Vagina (tissue), 2 donors: Measurements from ENCODE around the gene NUTM1. TPM values are rescaled to one million over a fixed set of nuclear protein-coding genes. Genes with fewer than 3 reads are reported as not detected.

Experiments used
- DNase-seq, 2 donors: peaks; one replicate each; pipeline ENCODE4 v3.0.0-alpha.2; 2017; ENCODE audit errors: extremely low spot score in 2 of 2
- H3K27ac ChIP-seq: fragments of 200-600 bp; sonication (generic); one replicate; pipeline ENCODE4 v1.5.1; 2019
- H3K27me3 ChIP-seq: fragments of 200-600 bp; sonication (generic); one replicate; pipeline ENCODE4 v1.5.1; 2019
- H3K36me3 ChIP-seq, 2 donors: fragments of 200-600 bp; sonication (generic); one replicate each; pipeline ENCODE4 v1.5.1; 2017 to 2019
- H3K4me1 ChIP-seq: fragments of 200-600 bp; sonication (generic); one replicate; pipeline ENCODE4 v1.5.1; 2019
- H3K4me3 ChIP-seq, 2 donors: fragments of 200-600 bp; sonication (generic); 1 replicate in 1 of 2; 2 replicates in 1 of 2; pipeline ENCODE4 v1.5.1; 2016 to 2019
- H3K9me3 ChIP-seq: fragments of 200-600 bp; sonication (generic); one replicate; pipeline ENCODE4 v1.5.1; 2019
- CTCF ChIP-seq, 3 experiments: fragments of 450-650 bp in 2 of 3; fragments of 200-600 bp in 1 of 3; sonication (generic) in 1 of 3; IDR thresholded peaks; one replicate each; pipeline ENCODE4 v1.5.1; 2017 to 2019; ENCODE audit warnings: antibody characterized with exemption in 3 of 3, mild to moderate bottlenecking in 2 of 3, moderate library complexity in 2 of 3
- POLR2A ChIP-seq, 2 donors: fragments of 450-650 bp; IDR thresholded peaks; one replicate each; pipeline ENCODE4 v1.6.1; 2017; ENCODE audit warnings: antibody characterized with exemption in 2 of 2, mild to moderate bottlenecking in 2 of 2, moderate library complexity in 2 of 2
- POLR2AphosphoS5 ChIP-seq, 2 donors: sonication (generic); formaldehyde crosslinking; IDR thresholded peaks; one replicate each; pipeline ENCODE4 v1.9.0; 2017; ENCODE audit warnings: antibody characterized with exemption in 2 of 2, mild to moderate bottlenecking in 2 of 2, low read depth in 1 of 2; ENCODE audit not compliant: insufficient read depth in 1 of 2
- intact Hi-C: fragments of 100-400 bp; cut with DNase I; formaldehyde crosslinking; loops from one replicate; pipeline ENCODE4 v1.15.1; 2023
- total RNA-seq: library from RNA; depleted of rRNA; stranded (reverse); fragments of >200 nt; gene quantifications from one replicate; pipeline ENCODE4 v1.2.3, GENCODE V29; 2016

The NUTM1 gene
- total RNA-seq, 1 donor from 2014 or later: not detected

- Histone ChIP-seq H3K27ac (no peak overlapping the region), H3K36me3 (peaks cover 0 to 19% of the 10 kb centered on the region in 2 donors), H3K4me1 (peaks cover 7% of the 10 kb centered on the region), H3K9me3 (no peaks in the 10 kb centered on the region), H3K4me3 (no peak overlapping the region), H3K27me3 (no peaks in the 10 kb centered on the region)
- DNase-seq: no peak
- intact Hi-C loops: no loop called here
- no peak for TF ChIP-seq CTCF (IDR thresholded peaks at IDR 0.05)
- no peak for TF ChIP-seq POLR2AphosphoS5 (IDR thresholded peaks at IDR 0.05; ENCODE audit: insufficient read depth in 1 of 2, low read depth in 1 of 2)
- TF ChIP-seq POLR2A (IDR thresholded peaks at IDR 0.05): no peak
Observed at GRCh38 chr15:34358367-34358766, 15.3 kb downstream of the NUTM1 start.

- DNase-seq: no peak
- TF ChIP-seq POLR2A (IDR thresholded peaks at IDR 0.05) (no peak), POLR2AphosphoS5 (IDR thresholded peaks at IDR 0.05; ENCODE audit: insufficient read depth in 1 of 2, low read depth in 1 of 2) (no peak), CTCF (IDR thresholded peaks at IDR 0.05) (no peak)
- H3K9me3 ChIP-seq: no peaks in the 10 kb centered on the region
- no peak overlapping the region for H3K4me3 ChIP-seq
- H3K4me1 ChIP-seq: peaks cover 7% of the 10 kb centered on the region
- intact Hi-C loops: no loop called here
- no peaks in the 10 kb centered on the region for H3K27me3 ChIP-seq
- peaks cover 0 to 19% of the 10 kb centered on the region in 2 donors for H3K36me3 ChIP-seq
- no peak overlapping the region for H3K27ac ChIP-seq
Observed at GRCh38 chr15:34358948-34359347, 15.8 kb downstream of the NUTM1 start.

GRCh38 chr15:34359416-34359815, 16.3 kb downstream of the NUTM1 start:
- Histone ChIP-seq H3K27me3 (no peaks in the 10 kb centered on the region), H3K36me3 (peaks cover 0 to 19% of the 10 kb centered on the region in 2 donors), H3K4me3 (no peak overlapping the region), H3K4me1 (peaks cover 7% of the 10 kb centered on the region), H3K9me3 (no peaks in the 10 kb centered on the region), H3K27ac (no peak overlapping the region)
- no peak for TF ChIP-seq POLR2AphosphoS5 (IDR thresholded peaks at IDR 0.05; ENCODE audit: insufficient read depth in 1 of 2, low read depth in 1 of 2)
- no peak for TF ChIP-seq CTCF (IDR thresholded peaks at IDR 0.05)
- no peak for TF ChIP-seq POLR2A (IDR thresholded peaks at IDR 0.05)
- intact Hi-C loops: no loop called here
- no peak for DNase-seq

GRCh38 chr15:34360298-34360697, 17.2 kb downstream of the NUTM1 start:
- H3K27me3 ChIP-seq: no peaks in the 10 kb centered on the region
- no peak overlapping the region for H3K27ac ChIP-seq
- H3K4me1 ChIP-seq: peaks cover 12% of the 10 kb centered on the region
- no peak for DNase-seq
- no peak for TF ChIP-seq CTCF (IDR thresholded peaks at IDR 0.05)
- no peak for TF ChIP-seq POLR2A (IDR thresholded peaks at IDR 0.05)
- no peak for TF ChIP-seq POLR2AphosphoS5 (IDR thresholded peaks at IDR 0.05; ENCODE audit: insufficient read depth in 1 of 2, low read depth in 1 of 2)
- no peaks in the 10 kb centered on the region for H3K9me3 ChIP-seq
- H3K36me3 ChIP-seq: peaks cover 0 to 19% of the 10 kb centered on the region in 2 donors
- intact Hi-C loops: loop anchor here (10.0 kb wide), 1 partner anchor 115 kb away; no protein-coding TSS in a partner anchor
- H3K4me3 ChIP-seq: no peak overlapping the region

- peaks cover 0 to 19% of the 10 kb centered on the region in 2 donors for H3K36me3 ChIP-seq
- DNase-seq: no peak
- intact Hi-C loops: loop anchor here (10.0 kb wide), 1 partner anchor 116 kb away; no protein-coding TSS in a partner anchor
- peaks cover 22% of the 10 kb centered on the region for H3K4me1 ChIP-seq
- TF ChIP-seq CTCF (IDR thresholded peaks at IDR 0.05) (no peak), POLR2AphosphoS5 (IDR thresholded peaks at IDR 0.05; ENCODE audit: insufficient read depth in 1 of 2, low read depth in 1 of 2) (no peak), POLR2A (IDR thresholded peaks at IDR 0.05) (no peak)
- H3K27ac ChIP-seq: no peak overlapping the region
- no peaks in the 10 kb centered on the region for H3K9me3 ChIP-seq
- H3K4me3 ChIP-seq: no peak overlapping the region
- H3K27me3 ChIP-seq: no peaks in the 10 kb centered on the region
Observed at GRCh38 chr15:34361278-34361677, 18.2 kb downstream of the NUTM1 start.
